GM19043 (cell line): Measurements from ENCODE around the gene ATF5.

Source experiments
- ATAC-seq: cut with Tn5 transposase; IDR thresholded peaks from one replicate; pipeline ENCODE4 v1.9.1; 2021; ENCODE audit warnings: low read depth; ENCODE audit not compliant: unreplicated experiment

ATF5 gene, protein sequence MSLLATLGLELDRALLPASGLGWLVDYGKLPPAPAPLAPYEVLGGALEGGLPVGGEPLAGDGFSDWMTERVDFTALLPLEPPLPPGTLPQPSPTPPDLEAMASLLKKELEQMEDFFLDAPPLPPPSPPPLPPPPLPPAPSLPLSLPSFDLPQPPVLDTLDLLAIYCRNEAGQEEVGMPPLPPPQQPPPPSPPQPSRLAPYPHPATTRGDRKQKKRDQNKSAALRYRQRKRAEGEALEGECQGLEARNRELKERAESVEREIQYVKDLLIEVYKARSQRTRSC

GRCh38 chr19:49929121-49929610, at the start of gene ATF5, which contains the start of gene NUP62:
Gene ATF5 (plus strand): TSS chr19:49929205. CDS start chr19:49930851, 1,646 bp downstream.
Gene NUP62 (minus strand): TSS chr19:49929504. CDS start chr19:49909807, 19,697 bp downstream.
- ATAC-seq = no peak

DNA sequence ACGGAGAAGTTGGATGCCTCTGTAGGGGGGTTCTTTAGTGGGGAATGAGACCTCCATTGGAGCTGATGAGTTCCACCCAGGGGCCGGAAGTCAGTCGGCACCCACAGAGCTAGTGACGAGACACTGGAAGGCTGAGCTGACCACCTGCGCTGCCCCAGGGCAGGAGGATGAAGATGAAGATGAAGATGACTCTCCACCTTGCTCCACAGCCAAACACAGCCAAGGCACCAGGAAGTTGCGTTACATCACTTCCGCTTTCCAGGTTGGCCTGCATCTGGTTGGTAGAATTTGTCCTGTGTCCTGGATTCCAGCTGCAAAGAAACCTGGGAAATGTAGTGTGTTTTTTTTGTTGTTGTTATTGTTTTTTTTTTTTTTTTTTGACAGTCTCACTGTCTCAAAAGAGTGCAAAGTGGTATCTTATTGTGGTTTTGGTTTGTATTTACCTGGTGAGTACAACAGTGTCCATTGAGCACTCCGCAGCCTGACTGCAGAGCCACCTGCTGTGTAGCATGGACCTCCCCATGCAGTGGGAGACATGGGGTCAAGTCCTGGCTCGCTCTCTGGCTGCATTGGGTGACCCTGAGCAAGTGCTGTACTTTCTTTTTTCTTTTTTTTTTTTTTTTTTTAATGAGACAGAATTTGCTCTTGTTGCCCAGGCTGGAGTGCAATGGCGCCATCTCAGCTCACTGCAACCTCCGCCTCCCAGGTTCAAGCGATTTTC, 49.6 kb upstream of the ATF5 start:
- no peak for ATAC-seq

DNA sequence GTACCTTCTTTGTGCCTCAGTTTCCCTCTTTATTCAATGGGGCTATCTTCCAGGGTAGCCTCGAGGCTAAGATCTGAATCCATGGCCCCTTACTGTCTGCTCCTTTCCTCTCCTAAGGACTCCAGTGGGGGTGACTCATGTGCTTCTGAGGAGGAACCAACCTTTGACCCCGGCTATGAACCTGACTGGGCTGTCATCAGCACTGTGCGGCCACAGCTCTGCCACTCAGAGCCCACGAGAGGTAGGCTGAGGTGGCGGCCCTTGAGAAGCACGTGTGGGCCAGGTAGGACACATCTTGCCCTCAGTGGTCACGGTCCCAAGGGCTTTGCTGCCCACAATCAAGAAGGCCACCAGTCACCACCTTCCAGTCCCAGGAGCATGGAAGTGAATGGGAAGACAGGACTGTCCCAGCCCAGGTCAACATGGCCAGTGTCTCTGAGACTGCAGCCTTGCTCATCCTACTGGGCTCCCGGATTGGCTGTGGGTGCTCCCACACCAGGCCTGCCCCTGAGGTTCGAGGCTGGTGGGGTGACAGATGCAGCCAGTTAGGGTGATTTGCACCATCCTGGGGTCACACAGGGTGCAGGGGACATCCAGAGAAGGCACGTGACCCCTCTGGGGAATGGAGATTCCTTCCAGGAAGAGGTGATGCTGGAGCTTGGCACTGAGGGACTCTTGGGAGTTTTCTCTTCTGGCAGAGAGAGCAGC, 48.7 kb upstream of the ATF5 start:
- no peak for ATAC-seq

DNA sequence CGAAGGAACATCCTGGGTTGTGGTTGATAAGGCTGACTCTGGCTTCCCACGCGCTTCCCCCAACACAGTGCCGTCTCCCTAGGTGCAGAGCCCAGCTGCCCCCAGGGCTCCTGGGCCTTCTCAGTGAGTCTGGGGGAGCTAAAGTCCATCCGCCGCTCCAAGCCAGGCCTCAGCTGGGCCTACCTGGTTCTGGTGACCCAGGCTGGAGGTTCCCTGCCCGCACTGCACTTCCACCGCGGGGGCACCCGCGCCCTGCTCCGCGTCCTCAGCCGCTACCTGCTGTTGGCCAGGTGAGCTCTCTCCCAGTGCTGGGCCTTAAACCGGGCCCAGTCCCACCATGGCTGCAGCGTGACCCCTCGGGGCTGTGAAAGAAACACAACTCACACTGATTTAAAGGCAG, 47.8 kb upstream of the ATF5 start:
- no peak for ATAC-seq

DNA sequence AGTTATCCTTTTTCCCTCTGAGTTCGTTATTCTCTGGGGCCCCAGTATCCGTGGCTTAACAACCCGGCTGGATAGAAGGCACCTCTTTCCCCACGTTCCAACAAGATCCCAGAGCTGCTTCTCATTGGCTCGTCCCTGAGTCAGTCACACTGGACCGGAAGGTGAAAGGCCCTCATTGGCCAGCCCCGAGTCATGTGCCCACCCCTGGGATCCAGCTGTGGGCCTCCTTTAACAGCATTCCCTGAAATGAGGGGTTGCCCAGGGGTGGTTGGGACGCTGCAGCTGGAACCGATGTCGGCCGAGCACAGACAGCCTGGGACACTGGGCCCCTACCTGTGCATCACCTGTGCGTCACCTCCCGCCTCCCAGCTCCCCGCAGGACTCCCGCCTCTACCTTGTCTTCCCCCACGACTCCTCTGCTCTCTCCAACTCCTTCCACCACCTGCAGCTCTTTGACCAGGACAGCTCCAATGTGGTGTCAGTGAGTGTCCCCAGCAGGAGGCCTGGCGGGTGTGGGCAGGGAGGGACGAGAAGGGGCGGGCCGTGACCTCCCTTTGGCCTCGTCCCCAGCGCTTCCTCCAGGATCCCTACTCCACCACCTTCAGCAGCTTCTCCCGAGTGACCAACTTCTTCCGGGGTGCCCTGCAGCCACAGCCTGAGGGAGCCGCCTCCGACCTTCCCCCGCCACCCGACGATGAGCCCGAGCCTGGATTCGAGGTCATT, 47.2 kb upstream of the ATF5 start:
- no peak for ATAC-seq

DNA sequence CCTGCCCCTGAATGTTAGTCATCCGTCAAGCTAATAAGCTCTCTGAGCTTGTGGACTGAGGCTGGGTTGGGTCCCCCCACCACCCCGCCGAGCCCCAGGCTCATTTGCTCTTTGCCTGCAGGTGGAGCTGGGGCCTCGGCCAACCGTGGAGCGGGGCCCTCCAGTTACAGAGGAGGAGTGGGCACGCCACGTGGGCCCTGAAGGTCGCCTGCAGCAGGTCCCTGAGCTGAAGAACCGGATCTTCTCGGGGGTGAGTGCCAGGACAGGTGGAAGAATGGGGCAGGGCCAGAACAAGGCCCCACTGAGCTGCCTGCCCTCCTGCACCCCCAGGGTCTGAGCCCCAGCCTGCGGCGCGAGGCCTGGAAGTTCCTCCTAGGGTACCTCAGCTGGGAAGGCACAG, 46.4 kb upstream of the ATF5 start:
- ATAC-seq = no peak

DNA sequence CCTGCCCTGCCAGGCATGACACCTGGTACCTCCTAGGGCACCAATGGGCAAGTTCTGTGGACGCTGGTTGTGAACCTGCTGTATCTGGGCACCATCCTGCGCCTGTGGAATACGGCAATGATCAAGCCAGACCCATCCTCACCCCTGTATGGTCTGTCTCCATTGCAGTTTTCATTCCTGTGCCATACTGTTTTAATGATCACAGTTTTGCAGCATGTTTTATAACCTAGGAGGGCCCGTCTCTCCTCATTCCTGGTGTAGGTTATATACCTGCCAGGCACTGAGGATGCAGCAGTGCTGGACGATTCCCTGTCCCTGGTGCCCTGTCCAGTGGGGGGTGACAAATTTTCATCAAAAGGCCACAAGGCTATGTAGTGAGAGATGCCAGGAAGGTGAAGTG, 45.9 kb upstream of the ATF5 start:
- no peak for ATAC-seq

GRCh38 chr19:49884109-49884508, 44.9 kb upstream of the ATF5 start:
- no peak for ATAC-seq

GRCh38 chr19:49884760-49885159, 44.2 kb upstream of the ATF5 start:
- ATAC-seq = no peak

- ATAC-seq = no peak
These were observed 41.9 kb upstream of the ATF5 start for GRCh38 chr19:49887037-49887664.

- ATAC-seq = no peak
These were observed 41.1 kb upstream of the ATF5 start for GRCh38 chr19:49887665-49888509.

- ATAC-seq = no peak
These were observed 40.5 kb upstream of the ATF5 start for GRCh38 chr19:49888510-49888824.

DNA sequence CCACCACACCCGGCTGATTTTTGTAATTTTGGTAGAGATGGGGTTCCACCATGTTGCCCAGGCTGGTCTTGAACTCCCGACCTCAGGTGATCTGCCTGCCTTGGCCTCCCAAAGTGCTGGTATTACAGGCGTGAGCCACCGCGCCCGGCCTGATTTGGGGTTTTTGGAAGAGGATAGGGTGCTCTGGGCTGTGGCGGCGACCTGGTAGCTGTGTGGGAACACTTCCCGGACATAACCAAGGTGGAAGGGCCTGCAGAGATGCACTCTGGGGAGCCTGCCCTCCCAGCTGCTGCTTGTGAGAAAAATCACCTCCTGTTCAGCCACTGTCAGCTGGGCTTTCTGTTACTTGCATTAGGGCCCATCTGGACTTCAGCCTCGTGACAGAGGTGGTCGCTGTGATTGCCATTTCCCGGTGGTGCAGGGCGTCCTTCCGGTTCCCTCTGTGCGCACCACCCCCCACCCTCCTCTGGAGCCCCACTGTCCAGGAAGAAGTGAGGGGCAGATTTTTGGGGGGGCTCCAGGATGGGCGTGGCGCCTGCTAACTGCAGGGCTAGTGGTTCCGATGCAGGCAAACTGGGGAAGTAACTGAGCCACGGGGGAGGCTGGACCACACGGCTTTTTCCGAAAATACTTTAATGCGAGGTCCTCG, 39.8 kb upstream of the ATF5 start:
- no peak for ATAC-seq

DNA sequence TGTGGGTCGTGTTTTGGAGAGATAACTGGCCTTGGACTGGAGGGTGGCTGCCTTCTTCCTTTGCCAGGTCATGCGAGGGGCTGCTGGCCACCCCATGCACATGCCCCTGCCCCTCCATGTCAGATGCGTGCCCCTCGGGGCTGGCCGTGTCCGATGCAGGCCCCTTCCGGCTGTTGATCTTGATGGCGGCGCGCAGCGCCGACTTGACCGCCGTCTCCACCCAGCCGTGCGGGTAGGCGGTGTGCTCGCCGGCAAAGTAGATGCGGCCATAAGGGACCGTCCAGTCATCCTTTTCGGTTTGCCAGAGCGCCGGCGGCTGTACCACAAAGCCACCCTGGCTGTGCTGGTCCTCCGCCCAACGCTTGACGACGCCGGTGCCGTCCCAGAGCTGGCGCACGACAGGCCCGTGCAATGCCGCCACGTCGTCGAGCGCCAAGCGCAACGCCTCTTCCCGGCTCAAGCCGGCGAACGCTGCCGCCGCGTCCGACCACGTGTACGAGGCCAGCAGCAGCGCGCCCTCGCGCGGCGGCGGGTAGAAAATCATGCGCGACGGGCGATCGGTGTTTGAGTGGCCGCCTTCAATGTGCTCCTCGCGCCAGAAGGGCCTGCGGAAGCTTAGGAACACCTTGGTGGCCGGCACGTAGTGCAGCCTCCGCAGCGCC, 39.2 kb upstream of the ATF5 start:
- no peak for ATAC-seq

GRCh38 chr19:49890349-49891311, 38.4 kb upstream of the ATF5 start:
- no peak for ATAC-seq

DNA sequence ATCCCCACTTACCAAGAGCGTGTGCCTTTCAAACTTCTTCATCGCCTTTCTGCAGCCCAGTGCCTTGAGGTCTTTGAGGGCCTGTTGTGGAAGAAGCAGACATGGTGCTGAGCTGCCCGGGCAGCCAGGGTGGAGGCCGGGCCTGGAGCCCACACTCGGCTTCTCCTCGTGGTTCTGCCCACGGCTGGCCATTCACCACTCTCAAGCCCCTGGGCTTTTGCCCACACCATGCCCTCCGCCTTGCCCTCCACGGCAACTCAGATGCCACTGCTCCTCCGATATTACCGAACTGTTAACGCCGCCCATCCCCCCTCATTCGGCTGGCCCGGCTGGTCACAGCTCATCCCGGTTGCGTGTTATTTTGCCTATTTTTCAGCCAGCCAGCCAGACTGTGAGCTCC, 37.6 kb upstream of the ATF5 start:
- no peak for ATAC-seq

DNA sequence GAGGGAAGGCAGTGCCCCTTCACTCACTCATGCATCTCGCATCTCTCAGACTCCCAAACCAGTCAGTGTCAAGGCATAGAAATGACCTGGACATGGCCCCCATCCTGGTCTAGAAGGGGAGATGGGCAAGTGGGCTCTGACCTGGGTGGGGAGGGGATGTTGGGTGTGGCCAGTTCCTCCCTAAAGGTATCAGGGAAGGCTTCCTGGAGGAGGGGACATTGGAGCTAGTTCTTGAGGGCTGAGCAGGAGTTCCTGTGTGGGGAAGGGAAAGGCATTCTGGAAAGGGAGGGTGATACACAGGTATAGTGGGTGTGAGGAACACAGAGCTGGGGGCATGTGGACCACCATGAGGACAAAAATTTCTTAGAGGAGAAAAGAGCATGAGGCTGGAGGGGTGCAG, 36.3 kb upstream of the ATF5 start:
- ATAC-seq = no peak
